ENCODE results near the gene CD200R1L.

CD200R1L gene

DNA sequence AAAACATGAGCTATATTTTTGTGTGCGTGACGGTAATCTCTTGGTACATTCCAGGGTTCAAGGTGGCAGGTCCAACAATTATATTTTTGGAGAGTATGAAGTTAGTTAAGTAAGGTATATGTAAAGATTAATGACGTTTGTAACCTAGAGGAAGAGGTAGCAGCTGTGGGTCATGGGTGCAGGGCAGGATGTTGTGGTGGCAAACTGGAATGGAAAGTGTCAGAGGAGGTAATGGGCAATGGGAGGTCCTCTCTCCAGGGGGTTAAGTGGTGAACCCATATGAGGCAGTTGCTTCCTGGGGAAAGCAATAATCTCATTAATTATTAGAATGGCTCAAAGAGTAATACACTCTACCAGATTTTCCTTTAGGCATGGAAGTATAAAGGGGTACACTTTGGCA, 1.0 kb upstream of the CD200R1L start:
- Histone ChIP-seq H3K4me1 (no peaks in the 10 kb centered on the region), H3K27me3 (no peaks in the 10 kb centered on the region), H3K4me3 (ENCODE audit: low read depth, low read length) (no peak overlapping the region), H3K9me3 (no peaks in the 10 kb centered on the region), H3K36me3 (no peaks in the 10 kb centered on the region)
- TF ChIP-seq, protein P1, sequence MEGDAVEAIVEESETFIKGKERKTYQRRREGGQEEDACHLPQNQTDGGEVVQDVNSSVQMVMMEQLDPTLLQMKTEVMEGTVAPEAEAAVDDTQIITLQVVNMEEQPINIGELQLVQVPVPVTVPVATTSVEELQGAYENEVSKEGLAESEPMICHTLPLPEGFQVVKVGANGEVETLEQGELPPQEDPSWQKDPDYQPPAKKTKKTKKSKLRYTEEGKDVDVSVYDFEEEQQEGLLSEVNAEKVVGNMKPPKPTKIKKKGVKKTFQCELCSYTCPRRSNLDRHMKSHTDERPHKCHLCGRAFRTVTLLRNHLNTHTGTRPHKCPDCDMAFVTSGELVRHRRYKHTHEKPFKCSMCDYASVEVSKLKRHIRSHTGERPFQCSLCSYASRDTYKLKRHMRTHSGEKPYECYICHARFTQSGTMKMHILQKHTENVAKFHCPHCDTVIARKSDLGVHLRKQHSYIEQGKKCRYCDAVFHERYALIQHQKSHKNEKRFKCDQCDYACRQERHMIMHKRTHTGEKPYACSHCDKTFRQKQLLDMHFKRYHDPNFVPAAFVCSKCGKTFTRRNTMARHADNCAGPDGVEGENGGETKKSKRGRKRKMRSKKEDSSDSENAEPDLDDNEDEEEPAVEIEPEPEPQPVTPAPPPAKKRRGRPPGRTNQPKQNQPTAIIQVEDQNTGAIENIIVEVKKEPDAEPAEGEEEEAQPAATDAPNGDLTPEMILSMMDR (IDR thresholded peaks at IDR 0.05; ENCODE audit: low read depth, low read length) = no peak
- DNase-seq = no peak

DNA sequence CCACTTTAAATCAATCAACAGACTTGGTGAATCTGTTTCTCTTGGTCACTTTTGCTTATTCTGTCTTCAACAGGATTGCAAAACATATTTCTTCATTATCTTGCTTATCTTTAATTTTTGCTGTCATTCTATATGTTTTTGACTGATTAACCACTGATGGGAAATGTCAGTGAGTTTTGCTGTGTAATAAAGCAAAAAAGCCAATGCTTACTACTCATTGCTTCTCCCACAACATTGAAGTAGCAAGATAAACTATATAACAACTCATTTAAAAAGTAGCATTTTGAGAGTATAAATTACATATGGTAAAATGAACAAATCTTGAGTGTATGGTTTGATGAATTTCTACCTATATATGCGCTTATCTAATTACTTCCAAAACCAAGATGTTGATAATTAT, 892 bp downstream of the CD200R1L start:
- Histone ChIP-seq H3K27me3 (no peaks in the 10 kb centered on the region), H3K4me1 (no peaks in the 10 kb centered on the region), H3K9me3 (no peaks in the 10 kb centered on the region), H3K36me3 (no peaks in the 10 kb centered on the region), H3K4me3 (ENCODE audit: low read depth, low read length) (no peak overlapping the region)
- TF ChIP-seq, protein P1 (IDR thresholded peaks at IDR 0.05; ENCODE audit: low read depth, low read length) = no peak
- no peak for DNase-seq

DNA sequence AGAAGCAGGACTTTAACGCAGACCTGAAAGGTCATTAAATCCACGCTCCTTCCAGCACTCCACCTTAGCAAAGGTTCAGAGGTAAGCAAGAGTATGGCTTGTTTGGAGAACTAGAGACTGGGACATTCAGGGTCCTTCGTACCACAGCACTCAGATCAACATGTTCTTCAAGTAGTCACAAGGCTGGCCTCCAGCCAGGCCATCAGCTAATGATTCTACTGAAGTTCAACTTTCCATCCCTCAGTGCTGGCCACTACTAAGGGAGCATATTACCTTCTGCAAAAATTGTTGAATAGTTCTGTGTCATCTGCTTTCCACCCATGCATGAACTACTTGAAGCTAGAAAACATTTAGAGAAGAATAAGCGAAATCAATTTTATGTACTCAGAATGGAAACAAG, 17.6 kb downstream of the CD200R1L start:
- DNase-seq = no peak
- Histone ChIP-seq H3K4me1 (no peaks in the 10 kb centered on the region), H3K9me3 (no peaks in the 10 kb centered on the region), H3K27me3 (no peaks in the 10 kb centered on the region), H3K4me3 (ENCODE audit: low read depth, low read length) (no peak overlapping the region), H3K36me3 (no peaks in the 10 kb centered on the region)
- TF ChIP-seq, protein P1 (IDR thresholded peaks at IDR 0.05; ENCODE audit: low read depth, low read length) = no peak

DNA sequence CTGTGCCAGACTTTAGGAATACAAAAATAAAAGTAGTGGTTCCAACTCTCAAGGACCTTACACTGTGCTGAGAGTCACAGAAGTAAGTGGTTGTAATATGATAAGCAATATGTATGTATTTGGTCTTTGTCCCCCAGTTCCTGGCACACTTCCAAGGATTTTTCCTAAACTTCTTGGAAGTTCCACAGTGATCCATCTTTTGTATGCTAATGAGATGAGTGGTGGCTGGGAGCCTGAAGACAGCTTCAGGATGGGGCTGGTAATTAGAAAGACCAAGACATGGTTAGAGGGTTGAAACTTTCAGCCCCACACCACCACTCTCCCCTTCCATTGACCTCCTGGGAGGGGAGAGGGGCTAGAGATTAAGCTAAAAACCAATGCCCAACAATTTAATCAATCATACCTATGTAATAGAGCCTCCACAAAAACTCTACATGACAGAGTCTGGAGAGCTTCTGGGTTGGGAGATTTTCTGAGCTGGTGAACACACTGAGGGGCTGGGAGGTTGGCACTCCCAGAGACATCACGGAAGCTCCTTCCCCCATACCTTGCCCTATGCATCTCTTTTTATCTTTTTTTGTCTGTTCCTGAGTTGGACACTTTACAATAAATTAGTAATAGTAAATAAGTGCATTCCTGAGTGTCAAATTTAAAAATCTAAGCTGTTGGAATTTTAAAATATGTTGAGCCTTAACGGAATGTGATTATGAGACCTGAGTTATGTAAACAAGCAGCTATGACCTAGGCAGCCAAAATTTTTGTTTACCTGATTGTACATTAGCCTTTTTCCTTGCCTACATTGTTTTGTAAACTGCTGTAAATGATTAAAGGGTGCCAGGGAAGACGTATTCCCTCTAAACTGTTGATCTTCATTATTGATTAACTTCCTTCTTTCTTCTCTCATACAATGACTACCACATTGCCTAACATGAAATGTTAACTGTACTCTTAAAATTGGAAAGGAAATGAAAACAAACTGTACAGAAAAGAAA, 24.3 kb downstream of the CD200R1L start:
- no peaks in the 10 kb centered on the region for H3K9me3 ChIP-seq
- no peak overlapping the region for H3K4me3 ChIP-seq (ENCODE audit: low read depth, low read length)
- DNase-seq = no peak
- H3K36me3 ChIP-seq = no peaks in the 10 kb centered on the region
- TF ChIP-seq, protein P1 (IDR thresholded peaks at IDR 0.05; ENCODE audit: low read depth, low read length) = no peak
- no peaks in the 10 kb centered on the region for H3K27me3 ChIP-seq
- peaks cover 8% of the 10 kb centered on the region for H3K4me1 ChIP-seq

GRCh38 chr3:112818289-112818688, 28.4 kb downstream of the CD200R1L start:
- H3K27me3 ChIP-seq = no peaks in the 10 kb centered on the region
- TF ChIP-seq, protein P1 (IDR thresholded peaks at IDR 0.05; ENCODE audit: low read depth, low read length) = no peak
- no peak for DNase-seq
- no peaks in the 10 kb centered on the region for H3K9me3 ChIP-seq
- no peaks in the 10 kb centered on the region for H3K36me3 ChIP-seq
- H3K4me1 ChIP-seq = peaks cover 10% of the 10 kb centered on the region
- H3K4me3 ChIP-seq (ENCODE audit: low read depth, low read length) = no peak overlapping the region

- TF ChIP-seq, protein P1 (IDR thresholded peaks at IDR 0.05; ENCODE audit: low read depth, low read length) = no peak
- Histone ChIP-seq H3K27me3 (no peaks in the 10 kb centered on the region), H3K9me3 (no peaks in the 10 kb centered on the region), H3K4me1 (peaks cover 10% of the 10 kb centered on the region), H3K36me3 (no peaks in the 10 kb centered on the region), H3K4me3 (ENCODE audit: low read depth, low read length) (no peak overlapping the region)
- no peak for DNase-seq
Measured at GRCh38 chr3:112817797-112818196, 28.9 kb downstream of the CD200R1L start.
